Right renal cortex interstitium (tissue), 3 donors: Measurements from ENCODE around the gene ACOXL. TPM values are rescaled to one million over a fixed set of nuclear protein-coding genes. Genes with fewer than 3 reads are reported as not detected.

Source experiments
- DNase-seq, 3 donors: peaks; one replicate each; pipeline ENCODE4 v3.0.0-alpha.2; 2013; ENCODE audit warnings: low read depth in 3 of 3, low spot score in 2 of 3
- polyA plus RNA-seq, 3 donors: library from polyadenylated mRNA; unstranded; fragments of 120-200 nt; gene quantifications; one replicate each; pipeline ENCODE4 v1.2.1, GENCODE V29; 2013; ENCODE audit not compliant: insufficient read length in 3 of 3

Gene ACOXL
- polyA plus RNA-seq, 3 donors: 0.35 to 0.83 (median 0.62) TPM

DNA sequence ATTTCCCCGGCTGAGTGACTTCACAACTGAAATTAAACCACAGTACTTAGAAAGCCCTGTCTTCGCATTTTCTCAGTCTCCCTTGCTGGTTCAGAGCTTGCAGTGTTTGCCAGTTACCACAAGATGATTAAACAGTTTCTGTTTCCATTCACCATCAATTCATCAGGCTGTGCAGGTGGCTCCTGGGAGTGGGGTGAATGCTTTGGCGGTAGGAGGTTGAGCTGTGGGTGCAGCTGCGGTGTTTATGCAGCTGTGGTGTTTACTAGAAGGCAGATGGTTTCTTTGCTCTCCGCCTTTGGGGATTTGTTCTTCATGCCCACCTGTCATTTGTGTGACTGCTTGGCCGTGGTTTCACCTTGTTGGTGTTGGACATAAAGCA lies 16.1 kb downstream of the ACOXL start:
- DNase-seq: no peak

DNA sequence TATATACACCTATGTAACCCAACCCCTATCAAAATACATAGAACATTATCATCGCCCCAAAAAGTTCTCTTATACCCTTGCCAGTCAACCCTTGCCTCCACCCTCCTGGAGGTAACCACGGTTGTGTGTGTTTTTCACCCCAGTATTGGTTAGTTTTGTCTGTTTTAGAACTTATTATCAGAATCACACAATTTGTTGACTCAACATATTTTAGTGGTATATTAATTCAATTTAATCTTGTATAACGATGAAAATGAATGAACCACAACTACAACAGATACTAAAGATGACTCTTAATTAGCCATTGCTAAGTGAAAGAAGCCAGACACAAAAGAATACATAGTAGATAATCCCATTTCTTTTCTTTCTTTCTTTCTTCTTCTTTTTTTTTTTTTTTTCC lies 19.3 kb downstream of the ACOXL start:
- no peak for DNase-seq

DNA sequence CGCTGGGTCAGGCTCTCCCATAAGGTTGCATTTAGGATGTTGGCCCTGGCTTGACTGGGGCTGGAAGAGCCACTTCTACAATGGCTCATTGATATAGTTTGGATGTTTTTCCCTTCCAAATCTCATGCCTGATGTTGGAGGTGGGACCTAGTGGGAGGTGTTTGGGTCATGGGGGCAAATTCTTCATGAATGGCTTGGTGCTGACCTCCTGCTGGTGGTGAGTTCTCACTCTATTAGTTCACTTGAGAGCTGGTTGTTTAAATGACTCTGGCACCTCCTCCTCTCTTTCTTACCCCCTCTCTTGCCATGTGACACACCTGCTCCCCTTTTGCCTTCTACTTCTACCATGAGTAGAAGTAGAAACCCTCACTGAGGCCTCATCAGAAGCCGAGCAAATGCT lies 20.5 kb downstream of the ACOXL start:
- DNase-seq: no peak

DNA sequence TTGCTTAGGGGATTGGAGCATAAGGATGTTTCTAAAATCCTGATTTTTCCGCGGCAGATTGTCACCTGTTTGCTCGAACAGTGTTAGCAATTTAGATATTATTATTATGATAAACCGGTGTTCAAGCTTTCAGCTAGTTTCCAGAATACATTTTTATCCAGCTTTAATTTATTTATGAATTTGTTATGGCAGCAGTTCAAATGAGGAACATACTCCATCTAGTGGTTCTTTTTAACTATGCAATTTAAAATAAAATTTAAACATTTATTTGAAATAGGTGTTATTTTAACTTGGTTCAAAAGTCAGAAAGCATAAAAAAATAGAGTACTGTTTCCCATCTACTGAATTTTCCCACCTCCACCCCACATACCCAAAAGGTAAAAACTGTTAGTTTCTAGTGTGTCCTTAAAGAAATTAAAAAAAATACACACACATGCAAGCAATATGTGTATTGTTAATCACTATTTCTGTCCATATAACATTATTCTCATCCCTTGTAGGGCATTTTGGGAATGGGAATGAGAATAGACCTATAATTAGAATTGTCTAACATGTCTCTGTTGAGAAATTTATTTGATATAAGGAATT lies 23.2 kb downstream of the ACOXL start:
- DNase-seq: no peak

DNA sequence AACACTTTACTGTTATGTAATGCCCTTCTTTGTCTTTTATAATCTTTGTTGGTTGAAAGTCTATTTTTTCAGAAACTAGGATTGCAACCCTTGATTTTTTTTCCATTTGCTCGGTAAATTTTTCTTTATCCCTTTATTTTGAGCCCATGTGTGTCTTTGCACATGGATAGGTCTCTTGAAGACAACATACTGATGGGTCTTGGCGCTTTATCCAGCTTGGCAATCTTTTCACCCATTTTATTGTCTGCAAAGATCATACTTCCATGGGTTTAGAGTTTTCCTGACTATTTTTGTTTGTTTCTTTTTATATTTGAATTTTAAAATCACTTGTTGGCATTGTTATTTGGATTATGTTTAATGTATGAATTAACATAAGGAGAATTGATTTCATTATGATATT lies 27.0 kb downstream of the ACOXL start:
- DNase-seq: no peak

DNA sequence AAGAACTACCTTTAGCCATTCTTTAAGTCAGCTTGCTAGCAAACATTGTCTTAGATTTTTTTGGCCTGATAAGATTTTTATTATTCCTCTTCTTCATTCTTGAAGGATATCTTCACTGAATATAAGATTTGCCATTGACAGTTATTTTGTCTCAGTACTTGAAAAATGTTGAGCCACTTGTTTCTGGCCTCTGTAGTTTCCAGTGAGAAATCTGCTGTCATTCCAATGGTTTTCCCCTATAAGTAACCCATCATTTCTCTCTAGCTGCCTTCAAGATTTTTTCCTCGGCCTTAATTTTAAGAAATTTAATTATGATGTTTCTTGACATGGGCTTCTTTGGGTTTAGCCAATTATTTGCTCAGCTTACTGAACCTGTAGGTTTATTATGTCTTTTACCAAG lies 32.6 kb downstream of the ACOXL start:
- DNase-seq: no peak

DNA sequence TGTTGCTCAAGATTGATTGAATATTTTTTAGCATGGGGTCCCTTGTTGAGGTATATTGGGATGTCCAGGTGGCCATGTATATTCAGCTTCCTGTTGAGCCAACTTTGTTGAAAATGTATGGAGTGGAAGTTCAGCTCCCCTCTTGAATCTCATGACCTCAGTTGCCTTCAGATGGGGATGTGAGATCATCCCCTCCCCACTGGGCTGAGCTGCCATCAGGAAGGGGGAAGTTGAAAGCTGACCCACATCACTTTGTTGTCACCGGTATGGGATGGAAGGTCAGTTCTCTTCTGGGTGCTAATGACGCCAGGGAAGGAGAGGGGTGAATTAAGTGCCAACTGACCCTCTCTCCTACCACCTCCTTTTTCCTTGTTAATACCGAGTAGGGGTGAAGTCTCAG lies 33.9 kb downstream of the ACOXL start:
- no peak for DNase-seq

DNA sequence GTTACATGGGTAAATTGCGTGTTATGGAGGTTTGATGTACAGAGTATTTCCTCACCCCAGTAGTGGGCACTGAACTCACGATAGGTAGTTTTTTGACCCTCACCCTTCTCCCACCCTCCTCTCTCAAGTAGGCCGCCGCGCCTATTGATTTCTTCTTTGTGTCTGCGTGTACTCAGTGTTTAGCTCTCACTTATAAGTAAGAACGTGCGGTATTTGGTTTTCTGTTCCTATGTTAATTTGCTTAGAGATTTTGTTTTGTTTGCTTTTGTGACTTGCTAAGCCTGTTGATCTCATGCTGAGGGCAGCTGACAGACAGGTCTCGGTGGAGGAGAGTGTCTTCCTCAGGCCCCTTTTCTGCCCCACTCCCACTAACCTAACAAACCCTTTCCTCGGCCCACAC lies 36.2 kb downstream of the ACOXL start:
- DNase-seq: no peak

DNA sequence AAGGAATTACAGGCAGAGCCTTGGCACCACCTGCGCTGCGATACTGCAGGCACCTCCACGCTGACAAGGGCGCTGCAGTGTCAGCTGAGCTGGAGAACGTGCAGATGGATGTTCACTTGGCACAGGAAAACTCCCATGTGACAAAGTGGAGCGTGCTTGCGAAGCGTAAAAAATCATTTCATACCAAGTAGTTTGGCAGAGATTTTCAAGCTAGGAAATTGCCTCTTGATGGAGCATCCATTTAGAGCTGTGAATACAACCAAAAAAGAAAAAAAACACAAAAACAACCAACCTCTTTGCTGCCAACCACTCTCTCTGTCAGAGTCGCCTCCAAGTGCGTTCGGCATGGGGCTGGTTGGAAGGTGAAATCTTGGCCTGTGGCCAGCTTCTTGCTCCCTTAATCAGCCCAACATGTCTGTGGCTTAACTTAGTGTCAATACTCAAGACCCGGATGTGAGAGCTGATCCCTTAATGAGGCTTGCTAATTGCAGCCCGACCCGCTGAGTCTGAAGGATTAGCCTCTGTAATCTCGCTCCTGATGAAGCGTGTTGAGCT lies 38.1 kb downstream of the ACOXL start:
- DNase-seq: no peak

DNA sequence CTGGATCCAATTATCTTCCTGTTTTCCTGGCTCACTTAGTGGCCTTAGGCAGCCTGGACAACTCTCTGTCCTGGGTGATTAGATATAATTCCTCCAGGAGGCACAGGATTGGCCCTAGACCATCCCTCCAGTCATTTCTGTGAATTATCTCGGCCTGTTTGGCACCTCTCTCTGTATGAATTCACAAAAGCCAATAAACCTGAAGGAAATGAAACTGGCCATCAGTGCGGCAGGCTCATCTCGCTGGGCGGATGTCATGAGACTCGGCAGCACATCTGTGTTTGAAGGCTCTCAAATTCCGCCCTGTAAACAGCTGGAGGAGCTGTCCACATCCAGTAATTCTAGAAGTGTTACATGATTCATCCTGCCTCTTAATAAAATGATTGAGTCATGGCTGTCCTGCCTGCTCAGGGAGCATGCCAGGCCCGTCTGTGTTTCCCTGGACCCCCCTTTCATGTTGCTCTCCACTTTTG lies 38.6 kb downstream of the ACOXL start:
- no peak for DNase-seq

DNA sequence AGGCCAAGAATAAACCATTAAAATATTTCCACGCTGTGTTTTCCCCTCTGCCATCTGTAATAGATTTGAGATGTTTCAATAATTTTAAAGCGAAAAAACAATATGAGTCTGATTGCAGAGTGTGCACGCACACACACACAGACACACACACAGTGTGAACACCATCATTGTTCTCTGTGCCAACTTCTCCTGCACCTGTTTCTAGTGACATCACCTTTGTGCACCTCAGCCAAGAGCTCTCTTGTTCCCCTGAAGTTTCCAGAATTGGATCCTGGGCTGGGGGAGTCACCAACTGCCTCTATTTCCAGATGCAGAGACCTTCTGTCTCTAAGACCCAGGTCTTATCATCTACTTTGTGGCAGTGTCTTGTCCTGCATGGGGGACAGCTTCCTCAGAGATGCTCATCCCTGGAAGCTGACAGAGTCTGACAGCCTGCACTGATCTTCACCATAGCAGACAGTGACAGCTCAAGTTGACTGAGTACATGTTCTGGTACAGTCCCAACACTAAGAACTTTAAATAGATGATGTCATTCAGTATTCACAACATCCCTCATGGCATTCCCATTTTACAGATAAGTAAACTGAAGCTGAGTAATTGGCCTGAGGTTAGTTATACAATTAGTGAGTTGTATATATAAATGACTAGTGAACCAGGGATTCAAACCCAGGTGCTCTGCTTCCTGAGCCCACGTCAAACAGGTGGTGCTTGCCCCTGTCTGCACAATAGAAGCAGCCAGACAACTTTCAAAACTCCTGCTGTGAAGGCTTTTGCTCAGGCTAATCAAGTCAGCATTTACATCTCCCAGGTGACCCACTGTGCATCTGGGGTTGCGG lies 39.4 kb downstream of the ACOXL start:
- DNase-seq: no peak

DNA sequence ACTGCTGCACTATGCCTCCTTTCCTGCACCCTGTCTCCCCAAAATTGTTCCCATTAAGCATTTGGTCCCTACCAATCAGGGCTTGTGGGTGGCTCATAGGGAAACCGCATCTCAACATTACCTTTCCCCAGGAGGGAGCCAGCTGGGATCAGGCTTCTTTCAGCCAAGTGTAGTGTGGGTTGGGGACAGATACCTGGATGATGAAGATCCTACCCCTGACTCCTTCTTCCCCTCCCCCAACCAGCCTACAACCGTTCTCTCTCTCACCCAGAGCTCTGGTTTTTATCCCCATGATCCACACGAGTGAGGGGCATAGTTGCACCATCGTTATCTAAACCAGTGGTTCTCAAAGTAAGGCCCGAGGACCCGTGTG lies 40.0 kb downstream of the ACOXL start:
- no peak for DNase-seq

DNA sequence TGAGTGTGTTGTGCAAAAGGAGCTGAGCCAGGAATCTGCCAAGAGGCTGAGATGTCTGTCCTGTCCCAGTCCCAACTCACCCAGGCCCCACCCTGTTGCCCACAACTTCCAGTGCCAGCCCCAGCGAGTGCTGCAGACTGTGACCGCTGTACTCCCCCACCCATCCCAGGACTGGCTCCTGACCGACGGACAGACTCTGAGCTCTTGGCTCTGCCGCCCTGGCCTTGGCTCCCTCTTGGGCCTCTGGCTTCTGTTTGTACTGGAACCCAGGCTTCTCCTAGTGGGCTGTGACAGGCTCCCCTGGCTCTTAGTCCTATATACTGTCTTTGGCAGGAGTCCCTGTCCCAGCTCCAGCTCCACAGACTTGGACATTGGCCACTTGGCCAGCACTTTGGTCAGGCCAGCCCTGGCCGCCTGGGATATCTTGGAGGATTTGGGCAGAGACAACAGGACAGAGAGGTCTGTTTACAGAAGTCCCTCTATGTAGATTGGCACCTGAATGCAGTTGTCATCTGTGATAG lies 41.1 kb downstream of the ACOXL start:
- no peak for DNase-seq

DNA sequence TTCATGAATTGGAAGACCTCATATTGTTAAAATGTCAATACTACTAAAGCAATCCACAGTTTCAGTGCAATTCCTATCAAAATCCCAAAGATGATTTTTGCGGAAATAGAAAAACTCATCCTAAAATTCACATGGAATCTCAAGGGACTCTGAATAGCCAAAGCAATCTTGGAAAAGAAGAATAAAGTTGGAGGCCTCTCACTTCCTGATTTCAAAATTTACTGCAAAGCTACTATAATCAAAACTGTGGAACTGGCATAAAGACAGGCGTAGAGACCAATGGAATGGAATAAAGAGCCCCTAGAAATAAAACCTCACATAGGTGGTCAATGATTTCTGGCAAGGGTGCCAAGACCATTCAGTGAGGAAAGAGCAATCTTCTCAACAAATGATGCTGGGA lies 42.3 kb downstream of the ACOXL start:
- no peak for DNase-seq

DNA sequence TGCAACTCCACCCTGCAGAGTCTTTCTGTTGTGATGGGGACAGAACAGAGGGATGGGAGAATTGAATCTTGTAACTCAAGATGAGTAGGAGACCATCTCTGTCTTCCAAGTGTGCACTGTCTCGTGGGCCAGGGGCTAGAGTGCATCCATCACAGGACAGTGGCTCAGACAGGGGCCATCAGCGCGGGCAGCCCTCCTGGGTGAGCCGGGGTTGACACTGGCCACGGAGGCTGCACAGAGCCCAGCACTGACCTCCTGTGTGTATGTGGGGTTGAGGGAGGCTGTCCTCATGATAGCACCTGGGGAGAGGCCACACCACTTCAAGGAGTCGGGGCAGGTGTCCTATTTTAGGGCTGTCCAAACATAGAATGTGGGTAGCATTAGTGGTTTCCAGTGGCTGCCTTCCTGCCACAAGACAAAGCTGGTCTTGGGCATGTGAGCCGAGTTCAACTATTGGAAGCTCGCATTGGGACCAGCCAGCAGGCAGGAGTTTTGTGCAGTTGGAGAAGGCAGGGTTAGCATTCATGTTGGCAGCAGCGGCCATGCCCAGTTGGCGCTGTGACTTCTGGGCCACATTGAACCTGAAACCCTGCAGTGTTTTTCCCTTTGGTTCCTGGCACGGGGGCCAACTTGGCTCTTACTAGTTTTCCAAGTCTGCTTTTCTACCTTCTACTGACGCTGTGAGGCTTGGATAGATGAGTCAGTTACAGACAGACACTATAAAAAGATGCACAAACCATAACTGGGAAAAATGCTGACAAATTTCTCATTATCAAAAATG lies 45.3 kb downstream of the ACOXL start:
- no peak for DNase-seq

DNA sequence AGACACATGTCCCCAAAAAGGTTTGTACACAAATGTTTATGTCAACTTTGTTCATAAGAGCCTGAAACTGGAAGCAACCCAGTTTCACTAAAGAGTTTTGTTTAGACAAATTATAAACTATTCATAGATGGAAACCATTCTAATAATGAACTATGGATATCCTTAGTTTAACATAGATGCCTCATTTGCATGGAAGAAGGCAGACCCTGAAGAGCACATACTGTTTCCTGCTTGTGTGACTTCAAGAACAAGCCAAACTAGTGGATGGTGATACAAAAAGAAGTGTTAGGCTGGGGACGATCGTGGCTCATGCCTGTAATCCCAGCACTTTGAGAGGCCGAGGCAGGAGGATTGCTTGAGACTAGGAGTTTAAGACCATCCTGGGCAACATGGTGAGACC lies 48.1 kb downstream of the ACOXL start:
- no peak for DNase-seq

DNA sequence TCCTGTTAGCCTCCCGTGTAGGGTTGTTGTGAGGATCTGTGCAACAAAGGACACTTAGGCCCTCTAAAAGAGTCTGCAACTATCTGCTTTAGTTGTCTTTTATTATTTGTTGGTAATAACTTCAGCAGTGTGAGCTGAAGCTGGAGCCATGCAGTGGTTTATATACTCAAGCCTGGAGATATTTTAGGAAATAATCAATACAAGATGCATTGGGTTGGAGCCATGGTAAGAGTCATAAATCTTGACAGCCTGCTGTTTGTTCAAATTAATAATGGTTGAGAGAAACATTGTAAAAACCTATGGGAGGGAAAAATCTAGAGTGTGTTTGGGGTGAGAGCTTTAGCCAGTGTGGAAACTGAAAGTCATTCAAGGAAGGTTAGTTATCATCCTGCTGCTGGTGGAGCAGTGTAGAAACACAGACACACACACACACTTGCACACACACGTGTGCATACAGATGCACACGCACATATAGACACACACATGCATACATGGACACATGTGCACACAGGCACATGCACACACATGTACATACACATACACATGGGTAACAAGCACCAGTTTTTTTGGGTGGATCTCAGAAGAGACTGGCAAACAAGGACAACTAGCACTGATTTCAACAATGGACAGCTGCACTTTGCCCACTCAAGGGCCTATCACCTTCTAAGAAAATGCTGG lies 51.0 kb downstream of the ACOXL start:
- no peak for DNase-seq

DNA sequence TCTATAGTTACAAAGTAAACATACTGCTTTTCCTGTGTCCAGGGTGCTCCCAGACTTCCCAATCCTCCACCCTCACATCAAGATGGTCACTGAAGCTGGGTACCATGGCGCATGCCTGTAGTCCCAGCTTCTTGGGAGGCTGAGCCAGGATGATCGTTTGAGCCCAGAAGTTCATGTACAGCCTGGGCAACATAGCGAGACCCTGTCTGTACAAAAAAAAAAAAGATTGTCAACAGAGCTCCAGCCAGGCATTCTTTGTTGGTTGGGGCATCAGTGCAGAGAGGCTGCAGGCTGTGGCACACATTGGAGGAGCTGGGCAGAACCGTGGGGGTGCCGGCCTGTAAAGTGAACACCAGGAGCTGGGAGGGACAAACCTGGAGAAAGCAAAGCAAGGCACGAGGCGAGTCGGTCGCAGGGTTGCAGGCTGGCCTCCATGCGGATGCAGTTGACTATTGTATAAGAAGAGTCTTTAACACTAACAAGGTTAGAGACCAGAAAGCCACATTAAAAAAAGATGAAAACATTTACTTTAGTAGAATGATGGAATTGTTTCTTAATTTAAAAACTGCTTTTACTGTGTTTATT lies 51.8 kb downstream of the ACOXL start:
- no peak for DNase-seq

DNA sequence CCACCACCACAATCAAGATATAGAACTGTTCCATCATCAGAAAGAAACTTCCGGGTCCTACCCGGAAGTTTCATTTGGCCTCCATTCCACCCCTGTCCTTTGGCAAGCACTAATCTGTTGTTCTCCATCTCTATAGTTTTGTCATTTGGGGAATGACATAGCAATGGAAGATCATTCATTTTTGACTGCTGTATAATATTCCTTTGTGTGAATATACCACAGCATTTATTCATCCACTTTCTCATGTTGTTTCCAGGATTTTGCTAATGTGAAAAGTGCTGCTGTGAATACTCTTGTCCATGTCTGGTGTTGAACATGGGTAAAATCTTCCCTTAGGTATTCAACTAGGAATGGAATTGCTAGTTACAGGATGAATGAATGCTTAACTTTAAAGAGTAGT lies 53.1 kb downstream of the ACOXL start:
- no peak for DNase-seq

DNA sequence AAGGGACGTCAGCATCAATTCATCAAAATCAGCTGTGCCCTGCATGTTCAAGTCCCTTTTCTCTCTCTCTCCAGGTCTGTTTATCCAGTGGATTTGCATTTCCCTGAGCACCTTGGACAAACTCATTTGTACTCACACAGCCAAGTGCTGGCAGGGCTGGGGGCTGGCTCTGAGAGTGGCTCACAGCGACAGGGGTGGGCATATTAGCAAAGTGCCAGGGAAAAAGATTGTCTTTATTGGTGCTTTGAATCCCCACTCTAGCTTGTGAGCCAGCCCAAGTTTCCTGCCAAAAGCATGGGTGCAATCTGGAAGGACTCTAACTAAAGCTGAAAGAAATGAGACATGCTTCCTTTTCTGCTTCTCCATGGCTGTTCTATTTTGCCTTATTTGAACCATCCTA lies 56.6 kb downstream of the ACOXL start:
- DNase-seq: no peak
